ENCODE data around the gene TPSD1. TPM values are rescaled to one million over a fixed set of nuclear protein-coding genes. Genes with fewer than 3 reads are reported as not detected.

The TPSD1 gene
- total RNA-seq, 6 experiments from 2014 or later: not detected

DNA sequence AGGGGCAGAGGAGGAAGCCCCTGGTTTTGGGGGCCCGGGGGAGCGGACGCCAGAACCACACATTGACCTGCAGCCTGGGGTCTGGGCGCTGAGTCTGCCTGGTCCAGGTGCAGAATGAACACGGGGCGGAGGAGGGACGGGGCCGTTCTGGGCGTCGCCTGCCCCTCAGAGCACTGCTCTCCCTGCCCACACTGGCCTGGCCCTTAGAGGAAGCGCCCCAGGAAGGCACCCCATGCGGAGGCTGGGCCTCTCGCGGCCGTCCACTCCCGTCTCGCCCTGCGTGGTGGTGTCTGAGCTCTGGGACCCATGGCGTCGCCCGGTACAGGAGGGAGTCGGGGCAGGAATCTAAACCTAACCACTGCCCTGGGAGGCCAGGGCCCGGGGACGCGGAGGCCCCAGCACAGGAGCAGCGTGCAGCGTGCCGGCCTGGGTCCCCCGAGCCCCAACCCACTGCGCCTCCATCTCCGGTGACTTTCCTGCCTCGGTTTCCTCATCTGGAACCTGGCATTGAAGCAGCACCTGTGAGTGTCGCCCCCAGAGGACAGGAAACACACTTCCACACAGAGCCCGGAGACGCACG is 4.3 kb downstream of the TPSD1 start:
- Mint-ChIP-seq H3K36me3 (ENCODE audit: low read depth) (no peaks in the 10 kb centered on the region; the same call in 1 of the 2 replicates), H3K27ac (no peak overlapping the region), H3K27me3 (ENCODE audit: insufficient read depth) (peaks cover 22% of the 10 kb centered on the region), H3K4me1 (ENCODE audit: low read depth) (no peaks in the 10 kb centered on the region), H3K4me3 (no peak overlapping the region), H3K9me3 (peaks cover 10% of the 10 kb centered on the region; the same call in 1 of the 2 replicates)
- no peak for DNase-seq
- TF ChIP-seq, protein P1, sequence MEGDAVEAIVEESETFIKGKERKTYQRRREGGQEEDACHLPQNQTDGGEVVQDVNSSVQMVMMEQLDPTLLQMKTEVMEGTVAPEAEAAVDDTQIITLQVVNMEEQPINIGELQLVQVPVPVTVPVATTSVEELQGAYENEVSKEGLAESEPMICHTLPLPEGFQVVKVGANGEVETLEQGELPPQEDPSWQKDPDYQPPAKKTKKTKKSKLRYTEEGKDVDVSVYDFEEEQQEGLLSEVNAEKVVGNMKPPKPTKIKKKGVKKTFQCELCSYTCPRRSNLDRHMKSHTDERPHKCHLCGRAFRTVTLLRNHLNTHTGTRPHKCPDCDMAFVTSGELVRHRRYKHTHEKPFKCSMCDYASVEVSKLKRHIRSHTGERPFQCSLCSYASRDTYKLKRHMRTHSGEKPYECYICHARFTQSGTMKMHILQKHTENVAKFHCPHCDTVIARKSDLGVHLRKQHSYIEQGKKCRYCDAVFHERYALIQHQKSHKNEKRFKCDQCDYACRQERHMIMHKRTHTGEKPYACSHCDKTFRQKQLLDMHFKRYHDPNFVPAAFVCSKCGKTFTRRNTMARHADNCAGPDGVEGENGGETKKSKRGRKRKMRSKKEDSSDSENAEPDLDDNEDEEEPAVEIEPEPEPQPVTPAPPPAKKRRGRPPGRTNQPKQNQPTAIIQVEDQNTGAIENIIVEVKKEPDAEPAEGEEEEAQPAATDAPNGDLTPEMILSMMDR (IDR thresholded peaks at IDR 0.05): no peak

DNA sequence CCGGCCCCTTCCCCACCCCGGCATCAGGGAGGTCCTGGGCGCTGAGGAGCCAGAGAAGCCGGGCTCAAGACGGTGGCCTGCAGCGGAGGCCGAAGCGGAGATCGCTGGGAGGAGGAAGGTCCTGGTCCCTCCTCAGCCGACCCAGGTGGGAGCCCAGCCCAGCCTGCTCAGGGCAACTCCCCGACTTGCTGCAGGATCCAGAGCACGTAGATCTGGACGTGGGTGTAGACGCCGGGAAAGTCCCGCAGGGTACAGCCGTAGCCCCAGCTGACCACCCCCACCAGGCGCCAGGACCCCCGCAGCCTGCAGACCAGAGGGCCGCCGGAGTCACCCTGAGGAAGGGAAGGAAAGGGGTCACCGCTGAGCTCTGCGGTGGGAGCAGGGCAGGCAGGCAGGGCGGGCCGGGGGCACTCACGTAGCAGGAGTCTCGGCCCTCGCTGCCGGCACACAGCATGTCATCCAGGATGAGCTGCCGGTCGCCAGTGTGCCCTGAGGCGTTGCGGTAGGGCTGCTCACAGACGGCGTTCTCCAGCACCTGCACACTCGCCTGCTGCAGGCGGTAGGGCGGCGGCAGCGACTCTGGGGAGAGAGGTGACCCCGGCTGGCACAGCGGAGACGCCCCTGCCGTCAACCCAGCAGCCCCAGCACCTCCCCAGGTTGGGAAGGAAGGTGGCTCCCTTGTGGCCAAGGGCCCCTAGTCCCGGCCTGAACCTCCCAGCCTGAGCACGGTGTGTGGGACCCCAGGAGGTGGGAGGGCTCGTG is 5.4 kb downstream of the TPSD1 start:
- no peak for DNase-seq
- TF ChIP-seq, protein P1 (IDR thresholded peaks at IDR 0.05): no peak
- Mint-ChIP-seq H3K27me3 (ENCODE audit: insufficient read depth) (peaks cover 22% of the 10 kb centered on the region), H3K9me3 (peaks cover 11% of the 10 kb centered on the region; the same call in 1 of the 2 replicates), H3K4me1 (ENCODE audit: low read depth) (no peaks in the 10 kb centered on the region), H3K36me3 (ENCODE audit: low read depth) (no peaks in the 10 kb centered on the region; the same call in 1 of the 2 replicates), H3K27ac (no peak overlapping the region), H3K4me3 (no peak overlapping the region)

DNA sequence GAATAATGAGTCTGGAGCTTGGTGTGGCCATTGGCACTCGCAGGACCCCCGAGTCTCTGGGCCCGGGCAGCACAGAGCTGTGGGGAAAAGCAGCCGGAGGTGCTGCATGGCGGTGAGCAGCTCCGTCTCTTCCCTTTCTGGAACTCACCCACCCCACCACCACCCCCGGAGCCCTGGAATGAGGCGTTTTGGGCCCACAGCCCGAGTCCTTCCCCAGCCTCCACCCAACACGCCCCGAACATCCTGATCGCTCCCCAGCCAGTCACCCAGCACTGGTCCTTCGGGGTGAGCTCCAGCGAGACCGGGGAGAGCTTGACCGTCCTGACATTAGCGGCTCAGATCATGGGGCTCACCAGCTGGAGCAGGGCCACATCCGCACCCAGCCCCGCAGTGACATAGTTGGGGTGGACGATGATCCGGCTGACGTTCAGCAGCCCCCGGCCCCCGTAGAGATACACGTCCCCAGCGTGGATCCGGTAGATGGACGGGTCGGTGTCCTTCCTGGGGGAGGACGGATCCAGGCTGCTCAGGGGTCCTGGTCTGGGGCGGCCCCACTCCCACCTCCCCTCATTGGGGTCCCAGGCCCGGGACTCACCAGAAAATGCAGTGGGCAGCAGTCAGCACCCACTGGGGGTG is 6.5 kb downstream of the TPSD1 start:
- Mint-ChIP-seq H3K4me1 (ENCODE audit: low read depth) (no peaks in the 10 kb centered on the region), H3K27me3 (ENCODE audit: insufficient read depth) (peaks cover 21% of the 10 kb centered on the region), H3K9me3 (peaks cover 13% of the 10 kb centered on the region; the same call in 1 of the 2 replicates), H3K4me3 (no peak overlapping the region), H3K36me3 (ENCODE audit: low read depth) (no peaks in the 10 kb centered on the region; the same call in 1 of the 2 replicates), H3K27ac (no peak overlapping the region)
- no peak for DNase-seq
- TF ChIP-seq, protein P1 (IDR thresholded peaks at IDR 0.05): no peak

DNA sequence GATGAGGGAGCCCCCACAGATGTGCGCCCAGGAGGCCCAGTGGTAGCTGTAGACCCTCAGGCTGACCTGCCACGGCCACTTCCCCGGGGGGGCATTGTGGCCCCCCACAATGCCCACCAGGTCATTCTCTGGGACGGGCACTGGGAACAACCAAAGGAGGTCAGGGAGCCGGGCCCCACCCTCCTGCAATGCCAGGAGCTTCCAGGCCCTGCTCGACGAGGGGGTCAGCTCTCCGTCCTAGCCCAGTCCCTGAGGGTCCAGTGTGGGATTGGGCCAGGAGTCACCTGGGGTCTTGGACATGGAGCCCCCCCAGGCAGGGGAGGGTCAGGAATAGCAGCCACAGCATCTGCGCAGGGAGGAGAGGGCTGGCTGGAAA is 7.0 kb downstream of the TPSD1 start:
- DNase-seq: no peak
- TF ChIP-seq, protein P1 (IDR thresholded peaks at IDR 0.05): no peak
- peaks cover 13% of the 10 kb centered on the region; the same call in 1 of the 2 replicates for H3K9me3 Mint-ChIP-seq
- H3K27ac Mint-ChIP-seq: no peak overlapping the region
- H3K36me3 Mint-ChIP-seq (ENCODE audit: low read depth): no peaks in the 10 kb centered on the region; the same call in 1 of the 2 replicates
- peaks cover 20% of the 10 kb centered on the region for H3K27me3 Mint-ChIP-seq (ENCODE audit: insufficient read depth)
- H3K4me3 Mint-ChIP-seq: no peak overlapping the region
- H3K4me1 Mint-ChIP-seq (ENCODE audit: low read depth): no peaks in the 10 kb centered on the region

DNA sequence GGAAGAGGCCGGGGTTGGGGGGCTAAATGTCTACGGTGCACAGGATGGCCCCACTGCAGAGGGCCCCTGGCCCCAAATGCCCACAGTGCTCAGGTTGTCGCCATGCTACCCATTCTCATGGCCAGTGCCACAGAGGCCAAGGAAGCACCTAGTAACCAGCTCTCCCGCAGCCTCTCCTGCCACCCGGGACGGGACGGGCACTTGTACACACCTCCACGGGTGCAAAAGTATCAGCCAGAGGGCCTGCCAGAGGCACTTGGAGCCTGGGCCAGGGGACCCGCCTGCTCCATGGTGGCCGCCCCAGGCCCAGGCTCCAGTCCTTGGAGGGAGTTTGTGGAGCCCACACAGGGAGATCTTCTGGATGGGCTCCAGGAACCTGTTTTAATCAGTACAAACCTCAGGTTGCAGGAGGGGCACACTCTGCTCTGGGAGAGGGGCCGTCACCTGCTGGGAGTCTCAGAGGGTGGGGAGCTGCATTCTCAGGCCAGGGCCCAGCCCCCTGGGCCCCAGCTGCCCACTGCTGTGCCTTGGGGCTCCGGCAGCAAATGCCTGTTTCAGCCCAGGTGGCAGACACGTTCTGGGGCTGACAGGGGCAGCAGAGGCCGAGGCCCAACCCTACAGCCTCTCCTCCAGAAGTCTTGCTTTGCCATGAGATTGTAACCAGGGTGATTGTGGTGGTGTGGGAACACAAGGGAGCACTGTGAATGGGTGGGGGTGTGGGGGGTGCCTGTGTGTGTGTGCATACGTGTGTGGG is 7.9 kb downstream of the TPSD1 start:
- DNase-seq: no peak
- TF ChIP-seq, protein P1 (IDR thresholded peaks at IDR 0.05): no peak
- Mint-ChIP-seq H3K27ac (no peak overlapping the region), H3K36me3 (ENCODE audit: low read depth) (no peaks in the 10 kb centered on the region; the same call in 1 of the 2 replicates), H3K9me3 (peaks cover 13% of the 10 kb centered on the region; the same call in 1 of the 2 replicates), H3K27me3 (ENCODE audit: insufficient read depth) (peaks cover 18% of the 10 kb centered on the region), H3K4me1 (ENCODE audit: low read depth) (no peaks in the 10 kb centered on the region), H3K4me3 (no peak overlapping the region)
